DND-41 (cell line): ENCODE data around the gene CENPP.

ENCODE experiments used
- ATAC-seq: fragments of 200-7000 bp; cut with Tn5 transposase; 3 replicates; pipeline ENCODE4 v1.9.1; 2021; ENCODE audit warnings: low read depth; ENCODE audit not compliant: insufficient read depth
- DNase-seq: peaks from one replicate; pipeline ENCODE4 v3.0.0-alpha.2; 2020
- H2AFZ ChIP-seq: 2 replicates; pipeline ENCODE4 v1.6.0; 2012; ENCODE audit warnings: low read depth, low read length
- H3K27ac ChIP-seq: 2 replicates; pipeline ENCODE4 v1.5.1; 2012; ENCODE audit warnings: low read length, inconsistent platforms
- H3K27me3 ChIP-seq: fragments of 200-600 bp; sonication (generic); 2 replicates; pipeline ENCODE4 v1.6.0; 2012; ENCODE audit warnings: low read length, mild to moderate bottlenecking, inconsistent platforms; ENCODE audit not compliant: insufficient read depth, poor library complexity
- H3K36me3 ChIP-seq: 2 replicates; pipeline ENCODE4 v1.5.1; 2012; ENCODE audit warnings: low read length, inconsistent platforms; ENCODE audit not compliant: insufficient read depth
- H3K4me1 ChIP-seq: 2 replicates; pipeline ENCODE4 v1.5.1; 2012; ENCODE audit warnings: mild to moderate bottlenecking, low read length; ENCODE audit not compliant: insufficient read depth
- H3K4me2 ChIP-seq: 2 replicates; pipeline ENCODE4 v1.6.0; 2012; ENCODE audit warnings: mild to moderate bottlenecking, moderate library complexity, low read length, inconsistent platforms; ENCODE audit not compliant: insufficient read depth
- H3K4me3 ChIP-seq, 2 experiments: fragments of 200-600 bp in 1 of 2; shearing (Covaris generic) in 1 of 2; 2 replicates each; pipeline ENCODE4 v1.5.1; 2012 to 2016; ENCODE audit warnings: inconsistent platforms in 2 of 2, low read length in 2 of 2, mild to moderate bottlenecking in 2 of 2, low read depth in 1 of 2, moderate library complexity in 1 of 2
- H3K79me2 ChIP-seq: 2 replicates; pipeline ENCODE4 v1.6.0; 2012; ENCODE audit warnings: low read length, inconsistent platforms; ENCODE audit not compliant: insufficient read depth
- H3K9ac ChIP-seq: 2 replicates; pipeline ENCODE4 v1.6.0; 2012; ENCODE audit warnings: low read depth, mild to moderate bottlenecking, inconsistent platforms, low read length, moderate library complexity
- H3K9me3 ChIP-seq: 2 replicates; pipeline ENCODE4 v1.5.1; 2012; ENCODE audit warnings: low read length, moderate library complexity, mild to moderate bottlenecking, inconsistent platforms; ENCODE audit not compliant: insufficient read depth, severe bottlenecking
- H4K20me1 ChIP-seq: 2 replicates; pipeline ENCODE4 v1.6.0; 2012; ENCODE audit warnings: low read length; ENCODE audit not compliant: insufficient read depth
- CTCF ChIP-seq: IDR thresholded peaks from 2 replicates; pipeline ENCODE4 v1.5.1; 2012; ENCODE audit warnings: borderline replicate concordance, low read length, moderate library complexity, mild to moderate bottlenecking; ENCODE audit not compliant: poor library complexity, severe bottlenecking; ENCODE audit errors: extremely low read depth
- EZH2 ChIP-seq: IDR thresholded peaks from 3 replicates; pipeline ENCODE4 v1.6.1; 2012; ENCODE audit warnings: borderline replicate concordance, low read depth, mild to moderate bottlenecking, moderate library complexity, low read length, inconsistent platforms; ENCODE audit not compliant: severe bottlenecking

The CENPP gene

DNA sequence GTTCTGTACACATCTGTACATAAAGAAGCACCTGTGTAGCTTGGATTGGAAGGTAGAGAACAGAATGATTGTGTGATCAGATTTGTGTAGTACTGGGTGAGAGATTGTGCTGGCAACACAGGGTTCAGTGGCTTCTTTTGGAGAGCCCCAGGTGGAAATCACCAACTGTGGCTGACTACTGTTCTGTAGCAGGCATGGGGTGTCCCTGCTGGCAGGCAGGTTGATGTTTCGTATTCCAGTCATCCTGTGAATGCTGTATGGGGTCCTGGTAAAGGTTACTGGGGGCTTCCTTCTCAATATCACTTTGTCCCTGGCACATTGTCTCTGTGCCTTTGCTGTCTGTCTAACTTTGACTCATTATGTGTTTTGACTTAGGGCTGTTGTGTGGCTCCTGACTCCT, 151.2 kb downstream of the CENPP start:
- H3K36me3 ChIP-seq, result no peaks in the 10 kb centered on the region
- TF ChIP-seq EZH2 (no peak), CTCF (no peak)
- H2AFZ ChIP-seq, result no peak overlapping the region
- H3K4me3 ChIP-seq, result no peak overlapping the region
- H3K9me3 ChIP-seq, result no peaks in the 10 kb centered on the region
- DNase-seq (no peak), ATAC-seq (no peak)
- H3K27ac ChIP-seq, result no peak overlapping the region
- no peak overlapping the region for H3K9ac ChIP-seq
- no peaks in the 10 kb centered on the region for H3K27me3 ChIP-seq
- no peaks in the 10 kb centered on the region for H3K4me1 ChIP-seq
- H4K20me1 ChIP-seq, result no peaks in the 10 kb centered on the region; the same call in 1 of the 2 replicates
- no peak overlapping the region for H3K4me2 ChIP-seq
- H3K79me2 ChIP-seq, result no peaks in the 10 kb centered on the region

DNA sequence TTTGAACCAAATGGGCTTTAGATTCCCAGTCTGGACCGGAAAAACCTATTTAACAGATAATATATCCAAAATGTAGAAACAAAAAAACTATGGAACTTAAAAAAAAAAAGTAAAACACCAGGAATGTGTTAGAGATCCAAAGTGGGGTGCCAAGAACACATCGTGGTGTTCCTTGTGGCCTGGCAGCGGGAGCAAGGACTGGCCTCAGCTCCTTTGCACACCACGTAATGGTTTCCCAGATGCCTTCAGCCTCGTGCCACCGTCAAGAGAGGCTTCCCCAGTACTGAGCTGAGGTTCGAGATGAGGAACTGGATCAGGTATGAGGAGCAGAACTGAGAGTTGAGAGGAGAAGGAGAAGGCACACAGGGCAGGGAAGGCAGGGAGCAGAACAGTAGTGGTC, 153.0 kb downstream of the CENPP start:
- no peak for ATAC-seq
- H3K27ac ChIP-seq, result no peak overlapping the region
- H3K4me1 ChIP-seq, result no peaks in the 10 kb centered on the region
- no peaks in the 10 kb centered on the region for H3K79me2 ChIP-seq
- H3K36me3 ChIP-seq, result no peaks in the 10 kb centered on the region
- TF ChIP-seq EZH2 (no peak), CTCF (no peak)
- H3K4me2 ChIP-seq, result no peak overlapping the region
- H3K27me3 ChIP-seq, result no peaks in the 10 kb centered on the region
- no peaks in the 10 kb centered on the region; the same call in 1 of the 2 replicates for H4K20me1 ChIP-seq
- H3K9me3 ChIP-seq, result no peaks in the 10 kb centered on the region
- H3K9ac ChIP-seq, result no peak overlapping the region
- no peak overlapping the region for H2AFZ ChIP-seq
- H3K4me3 ChIP-seq, result no peak overlapping the region
- DNase-seq, result no peak

GRCh38 chr9:92479346-92479745, 153.6 kb downstream of the CENPP start:
- no peak overlapping the region for H3K4me3 ChIP-seq
- H3K9me3 ChIP-seq, result no peaks in the 10 kb centered on the region
- no peaks in the 10 kb centered on the region for H3K79me2 ChIP-seq
- H3K27me3 ChIP-seq, result no peaks in the 10 kb centered on the region
- no peak overlapping the region for H2AFZ ChIP-seq
- H3K36me3 ChIP-seq, result no peaks in the 10 kb centered on the region
- DNase-seq (no peak), ATAC-seq (no peak)
- H3K9ac ChIP-seq, result no peak overlapping the region
- no peaks in the 10 kb centered on the region; the same call in 1 of the 2 replicates for H4K20me1 ChIP-seq
- no peak overlapping the region for H3K4me2 ChIP-seq
- H3K27ac ChIP-seq, result no peak overlapping the region
- no peaks in the 10 kb centered on the region for H3K4me1 ChIP-seq
- TF ChIP-seq CTCF (no peak), EZH2 (no peak)

GRCh38 chr9:92480291-92480771, 154.6 kb downstream of the CENPP start:
- no peak overlapping the region for H3K27ac ChIP-seq
- H3K9ac ChIP-seq, result no peak overlapping the region
- no peaks in the 10 kb centered on the region for H3K27me3 ChIP-seq
- no peaks in the 10 kb centered on the region for H3K79me2 ChIP-seq
- TF ChIP-seq EZH2 (no peak), CTCF (no peak)
- no peak overlapping the region for H3K4me2 ChIP-seq
- ATAC-seq, result no peak
- no peaks in the 10 kb centered on the region for H3K4me1 ChIP-seq
- no peak overlapping the region for H3K4me3 ChIP-seq
- no peaks in the 10 kb centered on the region for H3K9me3 ChIP-seq
- H4K20me1 ChIP-seq, result no peaks in the 10 kb centered on the region; the same call in 1 of the 2 replicates
- DNase-seq, result no peak
- H3K36me3 ChIP-seq, result no peaks in the 10 kb centered on the region
- H2AFZ ChIP-seq, result no peak overlapping the region
